ENCODE results near the gene UBE2M. TPM values are rescaled to one million over a fixed set of nuclear protein-coding genes. Genes with fewer than 3 reads are reported as not detected.
"Not testable (repeated sequence)": the region's sequence is repeated elsewhere in the genome, so short reads cannot be mapped to it uniquely, and the experiment has no call there.

Gene UBE2M
- total RNA-seq, 1 donor from 2014 or later: 118 TPM

DNA sequence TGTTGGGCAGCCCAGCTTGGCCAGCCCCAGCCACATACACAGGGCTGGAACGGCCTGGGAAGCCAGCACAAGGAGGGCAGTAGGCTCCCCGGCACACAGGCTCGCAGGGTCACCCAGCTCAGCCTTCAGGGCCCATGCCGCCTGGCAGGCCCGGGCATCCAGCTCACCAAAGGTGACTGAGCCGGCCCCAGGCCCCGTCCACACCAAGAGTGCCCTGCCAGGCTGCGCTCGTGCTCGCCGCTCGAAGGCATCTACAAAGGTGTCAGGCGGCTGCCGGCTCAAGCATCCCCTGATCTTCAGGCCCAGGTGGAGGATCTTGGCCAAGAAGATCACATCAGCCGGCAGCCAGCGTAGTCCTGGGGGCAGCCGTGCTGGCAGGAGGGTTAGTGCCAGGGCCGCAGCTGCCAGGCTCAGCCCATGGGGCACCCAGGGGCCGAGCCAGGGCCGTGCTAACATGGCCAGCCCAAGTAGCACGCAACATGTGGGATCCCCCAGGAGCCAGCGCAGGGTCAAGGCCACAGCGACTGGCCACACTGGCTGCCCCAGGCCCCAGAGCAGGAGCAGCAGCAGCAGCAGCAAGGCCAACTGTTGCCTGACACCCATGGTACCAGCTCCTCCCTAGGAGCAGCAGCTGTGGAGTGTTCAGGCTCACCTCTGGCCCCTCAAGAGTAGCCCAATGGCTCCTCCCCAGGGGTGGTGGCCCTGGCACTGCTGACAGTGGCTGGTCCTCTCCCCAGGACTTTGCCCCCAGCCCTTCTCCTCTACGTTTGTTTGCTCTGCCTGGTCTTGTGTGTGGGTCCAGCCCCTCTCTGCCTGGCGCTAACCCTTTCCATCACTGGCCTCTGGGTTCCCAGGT lies 46.8 kb downstream of the UBE2M start, which contains the start of gene SLC27A5:
Gene SLC27A5 (minus strand): TSS at position 640 of the 856 bp plus-strand sequence. CDS start 37 bp downstream, at position 603.
- H3K36me3 Mint-ChIP-seq (ENCODE audit: unreplicated experiment): no peaks in the 10 kb centered on the region
- DNase-seq: no peak
- TF ChIP-seq, protein P1, sequence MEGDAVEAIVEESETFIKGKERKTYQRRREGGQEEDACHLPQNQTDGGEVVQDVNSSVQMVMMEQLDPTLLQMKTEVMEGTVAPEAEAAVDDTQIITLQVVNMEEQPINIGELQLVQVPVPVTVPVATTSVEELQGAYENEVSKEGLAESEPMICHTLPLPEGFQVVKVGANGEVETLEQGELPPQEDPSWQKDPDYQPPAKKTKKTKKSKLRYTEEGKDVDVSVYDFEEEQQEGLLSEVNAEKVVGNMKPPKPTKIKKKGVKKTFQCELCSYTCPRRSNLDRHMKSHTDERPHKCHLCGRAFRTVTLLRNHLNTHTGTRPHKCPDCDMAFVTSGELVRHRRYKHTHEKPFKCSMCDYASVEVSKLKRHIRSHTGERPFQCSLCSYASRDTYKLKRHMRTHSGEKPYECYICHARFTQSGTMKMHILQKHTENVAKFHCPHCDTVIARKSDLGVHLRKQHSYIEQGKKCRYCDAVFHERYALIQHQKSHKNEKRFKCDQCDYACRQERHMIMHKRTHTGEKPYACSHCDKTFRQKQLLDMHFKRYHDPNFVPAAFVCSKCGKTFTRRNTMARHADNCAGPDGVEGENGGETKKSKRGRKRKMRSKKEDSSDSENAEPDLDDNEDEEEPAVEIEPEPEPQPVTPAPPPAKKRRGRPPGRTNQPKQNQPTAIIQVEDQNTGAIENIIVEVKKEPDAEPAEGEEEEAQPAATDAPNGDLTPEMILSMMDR (IDR thresholded peaks at IDR 0.05; ENCODE audit: partially characterized antibody, unreplicated experiment): no peak
- no peak within 1 kb of the TSS for H3K27ac Mint-ChIP-seq (ENCODE audit: unreplicated experiment)
- no peak within 1 kb of the TSS for H3K4me3 Mint-ChIP-seq (ENCODE audit: unreplicated experiment)
- H3K4me1 Mint-ChIP-seq (ENCODE audit: low read depth, unreplicated experiment): peaks cover 9% of the 10 kb centered on the region
- H3K27me3 Mint-ChIP-seq (ENCODE audit: unreplicated experiment): peaks cover 10% of the 10 kb centered on the region
- H3K9me3 Mint-ChIP-seq (ENCODE audit: unreplicated experiment): peaks cover 11% of the 10 kb centered on the region

DNA sequence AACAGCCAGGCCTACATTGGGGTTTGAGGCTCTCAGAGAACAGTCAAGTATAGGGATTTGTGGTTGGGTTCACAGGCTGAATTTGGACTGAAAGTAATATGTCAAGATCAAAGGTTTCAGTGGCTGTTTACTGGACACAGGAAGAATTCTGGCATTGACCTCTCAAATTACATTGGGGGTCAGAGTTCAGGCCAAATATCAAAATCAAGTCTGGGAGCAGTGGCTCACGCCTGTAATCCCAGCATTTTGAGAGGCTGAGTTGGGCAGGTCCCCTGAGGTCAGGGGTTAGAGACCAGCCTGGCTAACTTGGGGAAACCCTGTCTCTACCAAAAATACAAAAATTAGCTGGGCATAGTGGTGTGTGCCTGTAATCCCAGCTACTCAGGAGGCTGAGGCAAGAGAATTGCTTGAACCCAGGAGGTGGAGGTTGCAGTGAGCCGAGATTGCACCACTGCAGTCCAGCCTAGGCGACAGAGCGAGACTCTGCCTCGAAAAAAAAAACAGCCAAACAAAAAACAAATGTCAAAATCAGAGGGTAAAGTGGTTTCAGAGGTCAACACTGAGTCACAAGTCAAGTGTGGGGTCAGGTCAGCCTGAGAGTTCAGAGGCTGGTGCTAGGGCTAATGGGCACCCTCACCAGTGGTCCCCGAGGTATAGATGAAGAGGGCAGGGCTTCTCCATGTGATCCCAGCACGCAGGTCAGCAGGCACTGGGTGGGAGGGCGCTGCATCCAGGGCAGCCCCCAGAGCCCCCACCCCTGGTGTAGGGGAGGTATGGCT lies 48.1 kb downstream of the UBE2M start:
- no peaks in the 10 kb centered on the region for H3K36me3 Mint-ChIP-seq (ENCODE audit: unreplicated experiment)
- H3K27me3 Mint-ChIP-seq (ENCODE audit: unreplicated experiment): peaks cover 6% of the 10 kb centered on the region
- H3K4me1 Mint-ChIP-seq (ENCODE audit: low read depth, unreplicated experiment): no peaks in the 10 kb centered on the region
- H3K9me3 Mint-ChIP-seq (ENCODE audit: unreplicated experiment): peaks cover 8% of the 10 kb centered on the region
- H3K4me3 Mint-ChIP-seq (ENCODE audit: unreplicated experiment): no peak overlapping the region
- DNase-seq: no peak
- no peak overlapping the region for H3K27ac Mint-ChIP-seq (ENCODE audit: unreplicated experiment)
- TF ChIP-seq, protein P1 (IDR thresholded peaks at IDR 0.05; ENCODE audit: partially characterized antibody, unreplicated experiment): no peak

DNA sequence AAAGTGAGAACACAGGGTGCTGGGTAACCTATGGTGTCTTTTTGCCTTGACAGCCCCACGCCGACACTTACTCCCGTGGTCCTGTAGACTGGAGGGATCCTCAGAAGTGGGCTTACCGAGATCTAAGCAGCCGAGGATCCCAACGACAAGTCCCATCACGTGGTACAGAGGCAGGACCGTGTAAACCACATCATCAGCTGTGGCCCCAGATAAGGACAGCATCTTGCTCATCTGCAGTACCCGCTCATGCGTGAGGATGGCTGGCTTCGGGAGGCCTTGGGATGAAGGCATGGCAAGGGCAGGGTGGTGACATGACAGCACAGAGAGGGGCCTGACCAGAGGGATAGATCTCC lies 48.7 kb downstream of the UBE2M start:
- H3K4me3 Mint-ChIP-seq (ENCODE audit: unreplicated experiment): no peak overlapping the region
- H3K36me3 Mint-ChIP-seq (ENCODE audit: unreplicated experiment): no peaks in the 10 kb centered on the region
- peaks cover 8% of the 10 kb centered on the region for H3K9me3 Mint-ChIP-seq (ENCODE audit: unreplicated experiment)
- TF ChIP-seq, protein P1 (IDR thresholded peaks at IDR 0.05; ENCODE audit: partially characterized antibody, unreplicated experiment): no peak
- no peak overlapping the region for H3K27ac Mint-ChIP-seq (ENCODE audit: unreplicated experiment)
- DNase-seq: no peak
- H3K27me3 Mint-ChIP-seq (ENCODE audit: unreplicated experiment): peaks cover 5% of the 10 kb centered on the region
- no peaks in the 10 kb centered on the region for H3K4me1 Mint-ChIP-seq (ENCODE audit: low read depth, unreplicated experiment)

DNA sequence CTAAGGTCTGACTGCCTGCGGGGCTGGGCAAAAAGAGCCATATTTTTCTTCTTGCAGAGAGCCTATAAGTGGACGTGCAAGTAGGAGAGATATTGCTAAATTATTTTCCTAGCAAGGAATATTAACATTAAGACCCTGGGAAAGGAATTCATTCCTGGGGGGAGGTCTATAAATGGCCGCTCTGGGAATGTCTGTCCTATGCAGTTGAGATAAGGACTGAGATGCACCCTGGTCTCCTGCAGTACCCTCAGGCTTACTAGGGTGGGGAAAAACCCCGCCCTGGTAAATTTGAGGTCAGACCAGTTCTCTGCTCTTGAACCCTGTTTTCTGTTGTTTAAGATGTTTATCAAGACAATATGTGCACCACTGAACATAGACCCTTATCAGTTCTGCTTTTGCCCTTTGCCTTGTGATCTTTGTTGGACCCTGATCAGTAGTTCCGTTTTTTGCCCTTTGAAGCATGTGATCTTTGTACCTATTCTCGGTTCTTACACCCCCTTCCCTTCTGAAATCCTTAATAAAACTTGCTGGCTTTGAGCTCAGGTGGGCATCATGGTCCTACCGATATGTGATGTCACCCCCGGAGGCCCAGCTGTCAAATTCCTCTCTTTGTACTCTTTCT lies 50.7 kb downstream of the UBE2M start:
- H3K36me3 Mint-ChIP-seq (ENCODE audit: unreplicated experiment); H3K4me3 Mint-ChIP-seq (ENCODE audit: unreplicated experiment); H3K9me3 Mint-ChIP-seq (ENCODE audit: unreplicated experiment): not testable (repeated sequence)

More for the DNA sequence above, 50.7 kb downstream of the UBE2M start:
- H3K27me3 Mint-ChIP-seq (ENCODE audit: unreplicated experiment); H3K4me1 Mint-ChIP-seq (ENCODE audit: low read depth, unreplicated experiment); DNase-seq; H3K27ac Mint-ChIP-seq (ENCODE audit: unreplicated experiment): not testable (repeated sequence)

Small RNA genes lying within 50 kb of the gene (microRNA-seq; reads per million reads assigned to microRNA genes)
- 18.7 reads per million, percentile 58 among the genes with 10 or more reads in this experiment for gene MIR6807 (ENCODE audit: unreplicated experiment)

Other genes starting within 250 kb of the UBE2M start
- gene ZSCAN22, start 231.6 kb downstream of the UBE2M start, total RNA-seq (ENCODE audit: unreplicated experiment): 4.9 TPM
- gene A1BG, start 205.1 kb downstream of the UBE2M start, total RNA-seq (ENCODE audit: unreplicated experiment): 27.3 TPM
- 3.5 TPM for gene ZNF497, start 195.9 kb downstream of the UBE2M start, total RNA-seq (ENCODE audit: unreplicated experiment)
- 2.0 TPM for gene ZNF837, start 177.6 kb downstream of the UBE2M start, total RNA-seq (ENCODE audit: unreplicated experiment)
- gene RPS5, start 171.3 kb downstream of the UBE2M start, total RNA-seq (ENCODE audit: unreplicated experiment): 571 TPM
- gene RNF225, start 163.0 kb downstream of the UBE2M start, total RNA-seq (ENCODE audit: unreplicated experiment): 0.44 TPM
- 5.8 TPM for gene ZNF584, start 150.0 kb downstream of the UBE2M start, total RNA-seq (ENCODE audit: unreplicated experiment)
- gene ZNF132, start 118.5 kb downstream of the UBE2M start, total RNA-seq (ENCODE audit: unreplicated experiment): 4.9 TPM
- 9.9 TPM for gene ZNF324B, start 107.0 kb downstream of the UBE2M start, total RNA-seq (ENCODE audit: unreplicated experiment)
- gene ZNF324, start 91.5 kb downstream of the UBE2M start, total RNA-seq (ENCODE audit: unreplicated experiment): 15.8 TPM
- 11.9 TPM for gene ZNF446, start 82.3 kb downstream of the UBE2M start, total RNA-seq (ENCODE audit: unreplicated experiment)
- 7.4 TPM for gene SLC27A5, start 46.6 kb downstream of the UBE2M start, total RNA-seq (ENCODE audit: unreplicated experiment)
- gene ZBTB45, start 38.8 kb downstream of the UBE2M start, total RNA-seq (ENCODE audit: unreplicated experiment): 27.2 TPM
- 361 TPM for gene TRIM28, start 14.5 kb downstream of the UBE2M start, total RNA-seq (ENCODE audit: unreplicated experiment)
- 108 TPM for gene CHMP2A, start 3.5 kb downstream of the UBE2M start, total RNA-seq (ENCODE audit: unreplicated experiment)
- gene MZF1, start 14.7 kb upstream of the UBE2M start, total RNA-seq (ENCODE audit: unreplicated experiment): 27.3 TPM

Measured in glutamatergic neuron (in vitro differentiated cells).